Activated CD8-positive, alpha-beta memory T cell treated with anti-CD3 and anti-CD28 coated beads, Interleukin-2, amount 10 ng/mL, durations not matched to agents 7 days and 5 days (primary cell): Measurements from ENCODE around the gene TANGO2. TPM values are rescaled to one million over a fixed set of nuclear protein-coding genes. Genes with fewer than 3 reads are reported as not detected.
A peak's percentile ranks its signal among the peaks of the same experiment; 100 is the strongest.
"Not testable (repeated sequence)": the region's sequence is repeated elsewhere in the genome, so short reads cannot be mapped to it uniquely, and the experiment has no call there.

Experiments used
- ATAC-seq: fragments of 150-1000 bp; cut with Tn5 transposase; one replicate; pipeline ENCODE4 v1.10.0; 2021; ENCODE audit warnings: moderate library complexity
- CTCF ChIA-PET: fragments of 350-600 bp; sonication (Branson Sonifier 250); formaldehyde crosslinking; loops from one replicate; lab custom pipeline; 2021; ENCODE audit warnings: antibody characterized with exemption; lab: Charles Lee
- DNase-seq: peaks from one replicate; pipeline ENCODE4 v3.0.0-alpha.2; 2020
- H3K27ac Mint-ChIP-seq: one replicate; pipeline ENCODE4 v1.8.0; 2021; ENCODE audit warnings: mild to moderate bottlenecking, mixed read lengths
- H3K27me3 Mint-ChIP-seq: one replicate; pipeline ENCODE4 v1.8.0; 2021; ENCODE audit warnings: mixed read lengths
- H3K36me3 Mint-ChIP-seq: one replicate; pipeline ENCODE4 v1.8.0; 2021; ENCODE audit warnings: mild to moderate bottlenecking, mixed read lengths
- H3K4me1 Mint-ChIP-seq: one replicate; pipeline ENCODE4 v1.8.0; 2021; ENCODE audit warnings: mixed read lengths
- H3K4me3 Mint-ChIP-seq: one replicate; pipeline ENCODE4 v1.8.0; 2021; ENCODE audit warnings: mild to moderate bottlenecking, moderate library complexity, mixed read lengths
- H3K9me3 Mint-ChIP-seq: one replicate; pipeline ENCODE4 v1.8.0; 2022; ENCODE audit warnings: low read depth, mixed read lengths
- total RNA-seq, 2 experiments: library from RNA; stranded (reverse); gene quantifications; one replicate each; pipeline ENCODE4 v1.2.3, GENCODE V29; 2021

The TANGO2 gene
- total RNA-seq, 2 experiments from 2014 or later: 36.7 to 44.5 TPM

DNA sequence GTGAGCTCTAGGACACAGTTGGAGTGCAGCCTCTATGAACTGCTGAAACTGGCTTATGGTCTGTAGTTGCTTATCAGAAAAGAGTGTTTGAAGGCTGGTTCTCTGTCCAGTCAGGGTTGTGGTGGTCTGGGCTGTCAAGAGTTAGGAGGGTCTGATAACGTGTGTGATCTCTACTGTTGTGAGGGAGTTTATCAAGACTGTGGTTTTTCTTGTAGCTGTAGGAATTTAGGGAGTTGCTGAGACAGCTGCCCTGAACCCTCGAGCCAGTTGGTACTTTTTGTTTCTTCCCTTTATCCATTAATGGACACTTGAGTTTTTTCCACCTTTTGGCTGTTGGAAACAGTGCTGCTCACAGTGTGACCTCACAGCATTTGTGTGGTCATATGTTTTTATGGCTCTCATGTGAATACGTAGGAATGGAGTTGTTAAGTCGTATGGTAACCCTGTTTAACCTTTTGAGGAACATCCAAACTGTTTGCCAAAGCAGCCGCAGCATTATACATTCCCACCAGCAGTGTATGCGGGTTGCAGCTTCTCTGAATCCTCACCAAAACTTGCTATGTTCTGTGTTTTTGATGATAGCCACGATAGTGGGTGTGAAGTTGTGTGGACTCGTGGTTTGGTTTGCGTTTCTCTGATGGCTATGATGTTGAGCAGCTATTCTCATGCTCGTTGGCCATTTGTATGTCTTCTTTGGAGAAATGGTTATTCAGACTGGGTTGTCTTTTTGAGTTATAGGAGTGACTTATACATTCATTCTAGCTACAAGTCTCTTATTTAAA lies 38.3 kb downstream of the TANGO2 start:
- Mint-ChIP-seq H3K9me3 (no peaks in the 10 kb centered on the region), H3K27me3 (no peaks in the 10 kb centered on the region), H3K27ac (peak overlapping the region; percentile 50), H3K36me3 (peaks cover 15% of the 10 kb centered on the region), H3K4me3 (no peak overlapping the region), H3K4me1 (peaks cover 14% of the 10 kb centered on the region)
- CTCF ChIA-PET: interaction anchor here (0.7 to 1.4 kb wide), 3 partner anchors 16 to 81 kb away, joined by 3 to 5 read pairs (median 3); no protein-coding TSS in a partner anchor
- no peak for ATAC-seq
- DNase-seq: no peak

- DNase-seq: no peak
- CTCF ChIA-PET: interaction anchor here (1.4 kb wide), 1 partner anchor 14 kb away, joined by 3 read pairs; no protein-coding TSS in a partner anchor
- ATAC-seq: no peak
These were observed 40.0 kb downstream of the TANGO2 start for GRCh38 chr22:20060700-20061480.

DNA sequence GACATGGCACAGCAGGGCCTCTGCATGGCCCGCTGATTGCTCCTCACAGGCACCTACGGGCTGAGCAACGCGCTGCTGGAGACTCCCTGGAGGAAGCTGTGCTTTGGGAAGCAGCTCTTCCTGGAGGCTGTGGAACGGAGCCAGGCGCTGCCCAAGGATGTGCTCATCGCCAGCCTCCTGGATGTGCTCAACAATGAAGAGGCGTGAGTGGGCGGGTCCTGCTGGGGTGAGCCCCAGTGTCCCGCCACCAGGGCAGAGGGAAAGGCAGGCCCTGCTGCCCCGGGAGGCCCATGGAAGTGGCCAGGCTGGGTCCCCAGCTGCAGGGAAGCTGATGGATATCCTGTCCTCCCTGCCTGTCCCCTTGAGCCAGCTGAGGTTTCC lies 40.6 kb downstream of the TANGO2 start:
- H3K9me3 Mint-ChIP-seq: no peaks in the 10 kb centered on the region
- ATAC-seq: no peak
- DNase-seq: no peak
- H3K4me1 Mint-ChIP-seq: peaks cover 14% of the 10 kb centered on the region
- peaks cover 13% of the 10 kb centered on the region for H3K36me3 Mint-ChIP-seq
- no peak overlapping the region for H3K27ac Mint-ChIP-seq
- no peaks in the 10 kb centered on the region for H3K27me3 Mint-ChIP-seq
- H3K4me3 Mint-ChIP-seq: no peak overlapping the region
- CTCF ChIA-PET: no interaction called here

More at GRCh38 chr22:20060700-20061480, 40.0 kb downstream of the TANGO2 start:
- no peak overlapping the region for H3K4me3 Mint-ChIP-seq
- no peaks in the 10 kb centered on the region for H3K27me3 Mint-ChIP-seq
- peaks cover 15% of the 10 kb centered on the region for H3K36me3 Mint-ChIP-seq
- H3K4me1 Mint-ChIP-seq: peaks cover 14% of the 10 kb centered on the region
- H3K9me3 Mint-ChIP-seq: no peaks in the 10 kb centered on the region
- H3K27ac Mint-ChIP-seq: no peak overlapping the region

DNA sequence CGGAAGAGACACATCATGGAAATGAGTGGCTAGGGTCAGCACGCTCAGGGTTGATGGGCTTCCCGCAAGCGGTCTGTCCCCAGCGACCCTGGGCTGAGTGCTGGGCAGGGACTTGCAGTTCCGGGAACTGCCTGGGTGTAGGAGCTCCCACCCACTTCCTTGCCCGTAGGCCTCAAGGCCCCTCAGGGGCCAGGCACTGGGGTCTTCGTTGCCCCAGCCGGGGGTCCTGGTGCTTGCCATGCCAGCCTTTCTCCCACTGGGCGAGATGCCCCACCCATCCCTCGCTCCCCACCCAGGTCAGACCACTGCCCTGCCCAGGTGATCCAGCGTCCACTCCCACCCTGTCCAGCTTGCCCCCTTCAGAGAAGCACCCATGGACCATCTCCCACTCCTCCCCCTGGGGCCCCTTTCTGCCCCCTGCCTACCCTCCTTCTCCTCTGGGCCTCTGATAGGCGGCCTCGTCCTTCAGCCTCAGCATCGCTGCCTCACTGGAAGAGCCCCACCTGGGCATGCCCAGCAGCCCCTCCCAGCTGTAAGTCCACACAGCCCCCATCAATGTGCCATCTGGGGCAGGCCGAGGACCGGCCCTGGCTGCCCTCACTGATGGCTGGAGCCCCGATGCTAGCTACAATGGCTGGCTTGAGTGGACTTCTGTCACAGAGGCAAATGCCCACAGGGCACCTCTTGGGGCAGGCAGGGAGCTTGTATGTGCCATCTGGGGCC lies 41.3 kb downstream of the TANGO2 start:
- Mint-ChIP-seq H3K4me1 (peaks cover 14% of the 10 kb centered on the region), H3K36me3 (peaks cover 13% of the 10 kb centered on the region), H3K27me3 (no peaks in the 10 kb centered on the region), H3K27ac (no peak overlapping the region), H3K4me3 (no peak overlapping the region), H3K9me3 (no peaks in the 10 kb centered on the region)
- ATAC-seq (no peak), DNase-seq (no peak)
- CTCF ChIA-PET: interaction anchor here (0.6 to 0.7 kb wide), 2 partner anchors 11 to 372 kb away, joined by 3 to 4 read pairs; no protein-coding TSS in a partner anchor

DNA sequence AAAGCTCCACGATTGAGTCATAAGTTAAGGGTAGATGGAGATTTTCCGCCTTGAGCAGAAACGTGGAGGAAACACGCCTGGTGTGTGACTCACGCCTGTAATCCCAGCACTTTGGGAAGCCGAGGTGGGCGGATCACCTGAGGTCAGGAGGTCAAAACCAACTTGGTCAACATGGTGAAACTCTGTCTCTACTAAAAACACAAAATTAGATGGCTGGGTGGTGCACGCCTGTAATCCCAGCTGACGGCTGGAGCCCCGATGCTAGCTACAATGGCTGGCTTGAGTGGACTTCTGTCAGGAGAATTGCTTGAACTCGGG lies 41.8 kb downstream of the TANGO2 start:
- no peak overlapping the region for H3K4me3 Mint-ChIP-seq
- peaks cover 13% of the 10 kb centered on the region for H3K36me3 Mint-ChIP-seq
- ATAC-seq (no peak), DNase-seq (no peak)
- H3K4me1 Mint-ChIP-seq: peaks cover 14% of the 10 kb centered on the region
- H3K27ac Mint-ChIP-seq: no peak overlapping the region
- H3K27me3 Mint-ChIP-seq: no peaks in the 10 kb centered on the region
- no peaks in the 10 kb centered on the region for H3K9me3 Mint-ChIP-seq
- CTCF ChIA-PET: interaction anchor here (0.6 to 0.7 kb wide), 2 partner anchors 11 to 372 kb away, joined by 3 to 4 read pairs; no protein-coding TSS in a partner anchor

DNA sequence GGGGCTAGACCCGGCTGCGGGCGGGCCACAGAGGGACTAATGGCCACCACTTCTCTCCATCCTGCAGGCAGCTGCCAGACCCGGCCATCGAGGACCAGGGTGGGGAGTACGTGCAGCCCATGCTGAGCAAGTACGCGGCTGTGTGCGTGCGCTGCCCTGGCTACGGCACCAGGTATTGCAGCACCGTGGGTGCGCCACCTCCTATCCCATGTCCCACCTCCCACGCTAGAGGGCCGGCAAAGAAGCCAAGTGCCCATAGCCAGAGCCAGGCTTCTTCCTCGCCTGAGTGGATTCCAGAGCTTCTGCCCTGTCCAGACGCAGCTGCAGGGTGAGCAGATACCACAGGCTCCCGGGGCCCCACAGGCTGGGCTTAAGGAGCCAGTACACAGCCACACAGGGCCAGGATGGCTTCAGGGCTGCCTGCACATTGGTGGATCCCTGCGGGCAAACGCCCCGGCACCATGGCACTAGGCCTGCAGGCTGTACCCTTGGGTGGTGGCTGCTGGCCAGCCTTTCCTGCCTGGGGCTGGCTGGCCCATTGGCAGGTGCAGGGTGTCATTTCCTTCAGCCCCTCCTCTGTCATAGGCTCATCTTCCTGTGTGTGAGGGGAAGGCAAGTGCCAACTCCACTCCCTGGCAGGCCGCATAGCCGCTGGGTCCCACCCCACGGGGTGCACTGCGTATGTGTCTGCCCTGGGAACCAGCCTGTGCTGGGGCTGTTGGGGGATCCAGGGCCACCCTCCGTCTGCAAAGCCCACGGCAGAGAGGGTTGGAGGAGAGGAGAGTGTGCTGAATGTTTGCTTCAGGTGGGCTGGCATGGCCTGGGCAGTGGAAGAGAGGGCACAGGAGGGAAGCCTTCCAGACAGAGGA lies 42.6 kb downstream of the TANGO2 start:
- Mint-ChIP-seq H3K9me3 (no peaks in the 10 kb centered on the region), H3K36me3 (peaks cover 8% of the 10 kb centered on the region), H3K27me3 (no peaks in the 10 kb centered on the region), H3K27ac (no peak overlapping the region), H3K4me1 (peaks cover 14% of the 10 kb centered on the region), H3K4me3 (no peak overlapping the region)
- DNase-seq: no peak
- CTCF ChIA-PET: no interaction called here
- no peak for ATAC-seq

- H3K9me3 Mint-ChIP-seq: no peaks in the 10 kb centered on the region
- no peak overlapping the region for H3K4me3 Mint-ChIP-seq
- no peak for DNase-seq
- no peak for ATAC-seq
- no peaks in the 10 kb centered on the region for H3K27me3 Mint-ChIP-seq
- H3K36me3 Mint-ChIP-seq: peaks cover 3% of the 10 kb centered on the region
- H3K27ac Mint-ChIP-seq: no peak overlapping the region
- CTCF ChIA-PET: no interaction called here
- peaks cover 8% of the 10 kb centered on the region for H3K4me1 Mint-ChIP-seq
These were observed 43.2 kb downstream of the TANGO2 start for GRCh38 chr22:20064140-20064480.

DNA sequence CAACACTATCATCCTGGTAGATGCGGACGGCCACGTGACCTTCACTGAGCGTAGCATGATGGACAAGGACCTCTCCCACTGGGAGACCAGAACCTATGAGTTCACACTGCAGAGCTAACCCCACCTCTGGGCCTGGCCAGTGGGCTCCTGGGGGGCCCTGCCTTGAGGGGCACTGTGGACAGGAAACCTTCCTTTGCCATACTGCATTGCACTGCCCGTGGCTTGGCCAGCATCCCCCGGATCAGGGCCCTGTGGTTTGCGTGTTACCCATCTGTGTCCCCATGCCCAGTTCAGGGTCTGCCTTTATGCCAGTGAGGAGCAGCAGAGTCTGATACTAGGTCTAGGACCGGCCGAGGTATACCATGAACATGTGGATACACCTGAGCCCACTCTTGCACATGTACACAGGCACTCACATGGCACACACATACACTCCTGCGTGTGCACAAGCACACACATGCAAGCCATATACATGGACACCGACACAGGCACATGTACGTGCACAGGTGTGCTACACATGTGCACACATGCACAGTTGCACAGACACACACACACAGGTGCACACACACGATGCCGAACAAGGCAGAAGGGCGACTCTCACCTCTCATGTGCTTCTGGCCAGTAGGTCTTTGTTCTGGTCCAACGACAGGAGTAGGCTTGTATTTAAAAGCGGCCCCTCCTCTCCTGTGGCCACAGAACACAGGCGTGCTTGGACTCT lies 43.8 kb downstream of the TANGO2 start:
- H3K4me1 Mint-ChIP-seq: peaks cover 2% of the 10 kb centered on the region
- CTCF ChIA-PET: no interaction called here
- no peaks in the 10 kb centered on the region for H3K9me3 Mint-ChIP-seq
- peaks cover 3% of the 10 kb centered on the region for H3K36me3 Mint-ChIP-seq
- no peak overlapping the region for H3K27ac Mint-ChIP-seq
- ATAC-seq (no peak), DNase-seq (no peak)
- H3K27me3 Mint-ChIP-seq: no peaks in the 10 kb centered on the region
- H3K4me3 Mint-ChIP-seq: no peak overlapping the region

GRCh38 chr22:20065896-20066616 lies 45.1 kb downstream of the TANGO2 start:
- no peaks in the 10 kb centered on the region for H3K27me3 Mint-ChIP-seq
- H3K36me3 Mint-ChIP-seq: peaks cover 3% of the 10 kb centered on the region
- no peak overlapping the region for H3K27ac Mint-ChIP-seq
- no peak for DNase-seq
- H3K4me1 Mint-ChIP-seq: no peaks in the 10 kb centered on the region
- CTCF ChIA-PET: interaction anchor here (1.1 kb wide), 1 partner anchor 52 kb away, joined by 3 read pairs; no protein-coding TSS in a partner anchor
- no peak overlapping the region for H3K4me3 Mint-ChIP-seq
- H3K9me3 Mint-ChIP-seq: no peaks in the 10 kb centered on the region
- ATAC-seq: no peak

GRCh38 chr22:20066617-20067383 lies 45.9 kb downstream of the TANGO2 start:
- Mint-ChIP-seq H3K27me3 (no peaks in the 10 kb centered on the region), H3K4me1 (no peaks in the 10 kb centered on the region), H3K27ac (no peak overlapping the region), H3K4me3 (no peak overlapping the region), H3K36me3 (peaks cover 3% of the 10 kb centered on the region), H3K9me3 (no peaks in the 10 kb centered on the region)
- no peak for ATAC-seq
- CTCF ChIA-PET: no interaction called here
- DNase-seq: no peak

DNA sequence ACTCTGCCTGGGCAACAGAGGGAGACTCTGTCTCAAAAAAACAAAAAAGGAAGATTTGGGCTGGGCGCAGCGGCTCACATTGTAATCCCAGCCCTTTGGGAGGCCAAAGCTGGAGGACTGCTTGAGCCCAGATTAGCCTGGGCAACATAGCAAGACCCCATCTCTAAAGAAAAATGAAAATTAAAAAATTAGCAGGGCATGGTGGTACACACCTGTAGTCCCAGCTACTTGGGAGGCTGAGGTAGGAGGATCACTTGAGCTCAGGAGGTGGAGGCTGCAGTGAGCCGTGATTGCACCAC lies 46.4 kb downstream of the TANGO2 start:
- H3K27me3 Mint-ChIP-seq, H3K27ac Mint-ChIP-seq, ATAC-seq, CTCF ChIA-PET, H3K36me3 Mint-ChIP-seq, H3K4me3 Mint-ChIP-seq, DNase-seq, H3K4me1 Mint-ChIP-seq, H3K9me3 Mint-ChIP-seq: not testable (repeated sequence)
